ENCODE data around the gene ABL2. TPM values are rescaled to one million over a fixed set of nuclear protein-coding genes. Genes with fewer than 3 reads are reported as not detected.
"Not testable (repeated sequence)": the region's sequence is repeated elsewhere in the genome, so short reads cannot be mapped to it uniquely, and the experiment has no call there.

The ABL2 gene
- total and polyA plus RNA-seq, 3 experiments from 2014 or later, result 1.4 to 7.2 (median 6.7) TPM

DNA sequence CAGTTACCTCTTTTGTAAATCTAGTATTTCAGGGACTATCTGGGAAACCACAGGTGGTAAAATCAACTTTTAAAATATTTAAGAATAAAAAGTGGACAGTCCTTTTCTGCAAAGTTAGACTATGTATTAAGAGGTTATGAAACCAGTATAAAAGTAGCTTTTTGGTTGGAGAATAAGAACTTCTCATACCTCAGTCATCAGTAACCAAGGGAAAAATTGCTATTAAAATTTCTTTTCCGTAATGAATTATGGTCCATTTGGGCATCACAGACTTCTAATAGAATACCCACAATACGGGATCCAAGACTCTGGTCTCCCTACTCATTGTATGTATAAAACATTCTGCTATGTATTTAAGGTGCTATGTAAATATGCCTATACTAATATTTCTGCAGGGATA lies 51.9 kb downstream of the ABL2 start:
- no peaks in the 10 kb centered on the region for H3K36me3 ChIP-seq (ENCODE audit: insufficient read depth, low read length)
- H3K9me3 ChIP-seq (ENCODE audit: low read length), result no peaks in the 10 kb centered on the region
- Mint-ChIP-seq H3K36me3 (peaks cover 0 to 3% (median 0%) of the 10 kb centered on the region in 3 donors), H3K9me3 (no peaks in the 10 kb centered on the region), H3K27ac (no peak overlapping the region), H3K27me3 (no peaks in the 10 kb centered on the region), H3K4me1 (peaks cover 8 to 22% (median 15%) of the 10 kb centered on the region in 3 donors), H3K4me3 (no peak overlapping the region)
- ChIA-PET CTCF (no interaction called here), POLR2A (no interaction called here)
- no peak overlapping the region for H3K4me3 ChIP-seq (ENCODE audit: low read length)
- no peaks in the 10 kb centered on the region for H3K27me3 ChIP-seq (ENCODE audit: insufficient read depth, low read length, poor library complexity, severe bottlenecking)
- no peaks in the 10 kb centered on the region for H3K4me1 ChIP-seq (ENCODE audit: insufficient read depth, low read length)
- no peak overlapping the region for H3K27ac ChIP-seq (ENCODE audit: low read depth, low read length)
- DNase-seq, result no peak

GRCh38 chr1:179177182-179177581 lies 52.3 kb downstream of the ABL2 start:
- CTCF ChIA-PET, result no interaction called here

GRCh38 chr1:179175011-179175841 lies 54.3 kb downstream of the ABL2 start:
- Histone ChIP-seq H3K36me3 (ENCODE audit: insufficient read depth, low read length) (no peaks in the 10 kb centered on the region), H3K4me3 (ENCODE audit: low read length) (no peak overlapping the region), H3K4me1 (ENCODE audit: insufficient read depth, low read length) (no peaks in the 10 kb centered on the region), H3K27ac (ENCODE audit: low read depth, low read length) (no peak overlapping the region), H3K9me3 (ENCODE audit: low read length) (no peaks in the 10 kb centered on the region), H3K27me3 (ENCODE audit: insufficient read depth, low read length, poor library complexity, severe bottlenecking) (no peaks in the 10 kb centered on the region)
- ChIA-PET POLR2A (no interaction called here), CTCF (no interaction called here)
- no peak for DNase-seq
- no peaks in the 10 kb centered on the region for H3K9me3 Mint-ChIP-seq
- no peak overlapping the region for H3K27ac Mint-ChIP-seq
- peaks cover 0 to 9% (median 0%) of the 10 kb centered on the region in 3 donors for H3K4me1 Mint-ChIP-seq
- H3K36me3 Mint-ChIP-seq, result no peaks in the 10 kb centered on the region
- no peaks in the 10 kb centered on the region for H3K27me3 Mint-ChIP-seq
- no peak overlapping the region for H3K4me3 Mint-ChIP-seq

More at GRCh38 chr1:179177182-179177581, 52.3 kb downstream of the ABL2 start:
- no peak for DNase-seq
- Mint-ChIP-seq H3K4me1 (peaks cover 6 to 20% (median 13%) of the 10 kb centered on the region in 3 donors), H3K27ac (no peak overlapping the region), H3K27me3 (no peaks in the 10 kb centered on the region), H3K36me3 (peaks cover 0 to 3% (median 0%) of the 10 kb centered on the region in 3 donors), H3K4me3 (no peak overlapping the region), H3K9me3 (no peaks in the 10 kb centered on the region)
- no peaks in the 10 kb centered on the region for H3K36me3 ChIP-seq (ENCODE audit: insufficient read depth, low read length)
- no peak overlapping the region for H3K4me3 ChIP-seq (ENCODE audit: low read length)
- no peaks in the 10 kb centered on the region for H3K9me3 ChIP-seq (ENCODE audit: low read length)
- no peak overlapping the region for H3K27ac ChIP-seq (ENCODE audit: low read depth, low read length)
- no peaks in the 10 kb centered on the region for H3K4me1 ChIP-seq (ENCODE audit: insufficient read depth, low read length)
- no peaks in the 10 kb centered on the region for H3K27me3 ChIP-seq (ENCODE audit: insufficient read depth, low read length, poor library complexity, severe bottlenecking)
- POLR2A ChIA-PET, result no interaction called here

GRCh38 chr1:179170468-179170770 lies 59.1 kb downstream of the ABL2 start:
- H3K27me3 ChIP-seq (ENCODE audit: insufficient read depth, low read length, poor library complexity, severe bottlenecking); H3K27me3 Mint-ChIP-seq; H3K36me3 Mint-ChIP-seq; H3K36me3 ChIP-seq (ENCODE audit: insufficient read depth, low read length); CTCF ChIA-PET; DNase-seq; H3K27ac Mint-ChIP-seq; H3K9me3 Mint-ChIP-seq; POLR2A ChIA-PET; H3K27ac ChIP-seq (ENCODE audit: low read depth, low read length); H3K4me3 Mint-ChIP-seq; H3K9me3 ChIP-seq (ENCODE audit: low read length); H3K4me1 ChIP-seq (ENCODE audit: insufficient read depth, low read length); H3K4me3 ChIP-seq (ENCODE audit: low read length): not testable (repeated sequence)
- peaks cover under 1 to 19% (median 13%) of the 10 kb centered on the region in 3 donors for H3K4me1 Mint-ChIP-seq

- POLR2A ChIA-PET, result no interaction called here
- Mint-ChIP-seq H3K27me3 (no peaks in the 10 kb centered on the region), H3K4me1 (peaks cover 3 to 18% (median 13%) of the 10 kb centered on the region in 3 donors), H3K36me3 (peaks cover 0 to 2% (median 0%) of the 10 kb centered on the region in 3 donors), H3K9me3 (no peaks in the 10 kb centered on the region), H3K27ac (peak overlapping the region in 1 of 8 donors; percentile 39), H3K4me3 (no peak overlapping the region)
- DNase-seq, result no peak
- Histone ChIP-seq H3K4me3 (ENCODE audit: low read length) (no peak overlapping the region), H3K4me1 (ENCODE audit: insufficient read depth, low read length) (no peaks in the 10 kb centered on the region), H3K9me3 (ENCODE audit: low read length) (no peaks in the 10 kb centered on the region), H3K27me3 (ENCODE audit: insufficient read depth, low read length, poor library complexity, severe bottlenecking) (no peaks in the 10 kb centered on the region), H3K36me3 (ENCODE audit: insufficient read depth, low read length) (no peaks in the 10 kb centered on the region), H3K27ac (ENCODE audit: low read depth, low read length) (no peak overlapping the region)
- CTCF ChIA-PET, result no interaction called here
Observed at GRCh38 chr1:179169616-179170467, 59.6 kb downstream of the ABL2 start.

DNA sequence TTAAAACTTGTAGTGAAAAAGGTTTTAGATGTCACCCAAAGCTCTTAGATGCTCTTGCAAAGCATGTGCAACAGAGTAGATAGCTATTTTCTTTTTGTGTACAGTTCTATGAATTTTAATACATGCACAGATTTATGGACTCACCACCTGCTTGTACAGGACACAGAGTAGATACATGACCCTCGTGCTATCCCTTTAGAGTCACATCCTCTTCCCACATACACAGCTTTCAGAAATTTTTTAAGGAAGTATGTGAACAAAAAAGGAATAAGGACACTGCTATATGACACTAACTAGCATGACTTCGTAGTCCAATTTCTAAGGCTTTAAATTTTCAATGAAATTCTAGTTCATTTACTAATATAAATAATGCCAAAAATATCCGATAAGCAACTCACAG lies 60.9 kb downstream of the ABL2 start:
- CTCF ChIA-PET, result no interaction called here

DNA sequence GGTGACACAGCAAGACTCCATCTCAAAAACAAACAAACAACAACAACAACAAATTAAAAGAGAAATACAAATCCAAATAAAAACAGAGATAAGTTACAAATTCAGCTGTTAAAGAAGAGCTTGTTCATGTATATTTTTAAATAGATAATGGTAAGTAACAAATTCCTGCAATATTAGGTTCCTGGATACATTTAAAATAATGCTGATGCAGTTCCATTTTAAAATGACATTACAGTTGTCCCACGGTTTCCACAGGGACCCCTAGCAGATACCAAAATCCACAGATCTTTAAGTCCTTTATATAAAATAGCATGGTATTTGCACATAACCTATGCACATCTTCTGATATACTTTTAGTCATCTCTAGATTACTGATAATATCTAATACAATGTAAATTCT lies 61.5 kb downstream of the ABL2 start:
- no peaks in the 10 kb centered on the region for H3K9me3 Mint-ChIP-seq
- POLR2A ChIA-PET, result no interaction called here
- H3K27me3 Mint-ChIP-seq, result no peaks in the 10 kb centered on the region
- H3K4me3 Mint-ChIP-seq, result peak overlapping the region in 1 of 7 donors; percentile 34
- H3K9me3 ChIP-seq (ENCODE audit: low read length), result no peaks in the 10 kb centered on the region
- H3K4me1 ChIP-seq (ENCODE audit: insufficient read depth, low read length), result no peaks in the 10 kb centered on the region
- no peak overlapping the region for H3K4me3 ChIP-seq (ENCODE audit: low read length)
- DNase-seq, result no peak
- H3K27me3 ChIP-seq (ENCODE audit: insufficient read depth, low read length, poor library complexity, severe bottlenecking), result no peaks in the 10 kb centered on the region
- H3K4me1 Mint-ChIP-seq, result peaks cover 3 to 21% (median 16%) of the 10 kb centered on the region in 3 donors
- CTCF ChIA-PET, result no interaction called here
- no peak overlapping the region for H3K27ac Mint-ChIP-seq
- no peak overlapping the region for H3K27ac ChIP-seq (ENCODE audit: low read depth, low read length)
- H3K36me3 ChIP-seq (ENCODE audit: insufficient read depth, low read length), result no peaks in the 10 kb centered on the region
- H3K36me3 Mint-ChIP-seq, result peaks cover 0 to 7% (median 5%) of the 10 kb centered on the region in 3 donors

More for the DNA sequence above, 60.9 kb downstream of the ABL2 start:
- Mint-ChIP-seq H3K9me3 (no peaks in the 10 kb centered on the region), H3K27ac (no peak overlapping the region), H3K4me1 (peaks cover 3 to 21% (median 16%) of the 10 kb centered on the region in 3 donors), H3K4me3 (no peak overlapping the region), H3K36me3 (peaks cover 0 to 5% (median 4%) of the 10 kb centered on the region in 3 donors), H3K27me3 (no peaks in the 10 kb centered on the region)
- no peaks in the 10 kb centered on the region for H3K36me3 ChIP-seq (ENCODE audit: insufficient read depth, low read length)
- H3K27me3 ChIP-seq (ENCODE audit: insufficient read depth, low read length, poor library complexity, severe bottlenecking), result no peaks in the 10 kb centered on the region
- no peak overlapping the region for H3K4me3 ChIP-seq (ENCODE audit: low read length)
- H3K9me3 ChIP-seq (ENCODE audit: low read length), result no peaks in the 10 kb centered on the region
- H3K27ac ChIP-seq (ENCODE audit: low read depth, low read length), result no peak overlapping the region
- POLR2A ChIA-PET, result no interaction called here
- H3K4me1 ChIP-seq (ENCODE audit: insufficient read depth, low read length), result no peaks in the 10 kb centered on the region
- no peak for DNase-seq

GRCh38 chr1:179167418-179167777 lies 62.1 kb downstream of the ABL2 start:
- POLR2A ChIA-PET, result no interaction called here
- Histone ChIP-seq H3K36me3 (ENCODE audit: insufficient read depth, low read length) (no peaks in the 10 kb centered on the region), H3K27me3 (ENCODE audit: insufficient read depth, low read length, poor library complexity, severe bottlenecking) (no peaks in the 10 kb centered on the region), H3K4me3 (ENCODE audit: low read length) (no peak overlapping the region), H3K27ac (ENCODE audit: low read depth, low read length) (no peak overlapping the region), H3K9me3 (ENCODE audit: low read length) (no peaks in the 10 kb centered on the region), H3K4me1 (ENCODE audit: insufficient read depth, low read length) (no peaks in the 10 kb centered on the region)
- peaks cover 3 to 21% (median 16%) of the 10 kb centered on the region in 3 donors for H3K4me1 Mint-ChIP-seq
- CTCF ChIA-PET, result no interaction called here
- no peaks in the 10 kb centered on the region for H3K9me3 Mint-ChIP-seq
- no peak for DNase-seq
- H3K4me3 Mint-ChIP-seq, result no peak overlapping the region
- peak overlapping the region in 1 of 8 donors; percentile 4 for H3K27ac Mint-ChIP-seq
- H3K36me3 Mint-ChIP-seq, result peaks cover 0 to 10% (median 5%) of the 10 kb centered on the region in 3 donors
- H3K27me3 Mint-ChIP-seq, result no peaks in the 10 kb centered on the region
